Common myeloid progenitor, CD34-positive (primary cell): ENCODE data around the gene OSBPL7.

ENCODE experiments used
- CTCF ChIA-PET: fragments of 350-600 bp; sonication (Branson Sonifier 250); formaldehyde crosslinking; loops from one replicate; lab custom pipeline; 2021; ENCODE audit warnings: antibody characterized with exemption; lab: Charles Lee
- POLR2A ChIA-PET: fragments of 350-600 bp; sonication (Branson Sonifier 250); formaldehyde crosslinking; loops from one replicate; lab custom pipeline; 2021; ENCODE audit warnings: antibody characterized with exemption; lab: Charles Lee
- DNase-seq, 3 donors: peaks; one replicate each; pipeline versions ENCODE4 v3.0.0 to v3.0.0-alpha.2; 2013
- H3K27ac ChIP-seq, 2 experiments: 1 replicate in 1 of 2; 2 replicates in 1 of 2; pipeline ENCODE4 v1.7.0; 2013; ENCODE audit warnings: inconsistent platforms in 2 of 2, low read length in 2 of 2, mild to moderate bottlenecking in 2 of 2, low read depth in 1 of 2, moderate library complexity in 1 of 2; ENCODE audit not compliant: severe bottlenecking in 2 of 2, insufficient read depth in 1 of 2, poor library complexity in 1 of 2
- H3K27me3 ChIP-seq, 5 experiments: replicated peaks in 2 of 5; 1 replicate in 3 of 5; 2 replicates in 2 of 5; pipeline versions ENCODE4 v1.6.1 to v1.7.0; 2013; ENCODE audit warnings: low read length in 4 of 5, mild to moderate bottlenecking in 2 of 5, moderate library complexity in 2 of 5, inconsistent platforms in 1 of 5; ENCODE audit not compliant: insufficient read depth in 5 of 5, control insufficient read depth in 4 of 5
- H3K36me3 ChIP-seq, 4 experiments: 1 replicate in 2 of 4; 2 replicates in 2 of 4; pipeline versions ENCODE4 v1.6.1 to v1.7.0; 2013; ENCODE audit warnings: low read length in 3 of 4, control low read depth in 1 of 4, mild to moderate bottlenecking in 1 of 4; ENCODE audit not compliant: control insufficient read depth in 4 of 4, insufficient read depth in 4 of 4
- H3K4me1 ChIP-seq, 4 experiments: 1 replicate in 3 of 4; 2 replicates in 1 of 4; pipeline versions ENCODE4 v1.6.1 to v1.7.1; 2013; ENCODE audit warnings: low read length in 3 of 4, mild to moderate bottlenecking in 3 of 4, control low read depth in 1 of 4, inconsistent platforms in 1 of 4, moderate library complexity in 1 of 4; ENCODE audit not compliant: control insufficient read depth in 4 of 4, insufficient read depth in 4 of 4; ENCODE audit errors: control extremely low read depth in 1 of 4
- H3K4me3 ChIP-seq, 7 experiments: 1 replicate in 4 of 7; 2 replicates in 3 of 7; pipeline versions ENCODE4 v1.5.1 to v1.7.0; 2013; ENCODE audit warnings: mild to moderate bottlenecking in 7 of 7, low read length in 6 of 7, moderate library complexity in 6 of 7, inconsistent platforms in 2 of 7, low read depth in 2 of 7, control low read depth in 1 of 7; ENCODE audit not compliant: insufficient read depth in 4 of 7, control insufficient read depth in 1 of 7; ENCODE audit errors: extremely low read depth in 1 of 7
- H3K9me3 ChIP-seq, 5 experiments: 1 replicate in 4 of 5; 2 replicates in 1 of 5; pipeline versions ENCODE4 v1.6.1 to v1.7.1; 2013; ENCODE audit warnings: low read length in 4 of 5, mild to moderate bottlenecking in 2 of 5, inconsistent platforms in 1 of 5, low read depth in 1 of 5, moderate library complexity in 1 of 5; ENCODE audit not compliant: control insufficient read depth in 4 of 5, insufficient read depth in 2 of 5; ENCODE audit errors: control extremely low read depth in 1 of 5
- WGBS: methylation state at CpG from one replicate; pipeline ENCODE4 v1.1.5; 2013; ENCODE audit not compliant: insufficient coverage; 5-methylcytosine and 5-hydroxymethylcytosine counted together

OSBPL7 gene

GRCh38 chr17:47841488-47842291, 20.1 kb upstream of the OSBPL7 start:
- Histone ChIP-seq H3K4me3 (peak overlapping the region in 3 of 7 experiments; percentile 90 to 98 (median 93)), H3K4me1 (peaks cover 0 to 25% (median 19%) of the 10 kb centered on the region in 4 experiments), H3K9me3 (no peaks in the 10 kb centered on the region), H3K27ac (no peak overlapping the region), H3K36me3 (peaks cover 0 to 25% (median 19%) of the 10 kb centered on the region in 4 experiments), H3K27me3 (peaks cover 5 to 23% (median 13%) of the 10 kb centered on the region in 5 experiments)
- POLR2A ChIA-PET: interaction anchor here (1.0 to 1.2 kb wide), 2 partner anchors 10 to 54 kb away, joined by 4 to 9 read pairs; partner anchors contain the start of genes LRRC46, MRPL10 and SP2
- no peak for DNase-seq
- CTCF ChIA-PET: interaction anchor here (0.8 to 22.9 kb wide), 16 partner anchors 9 to 177 kb away, joined by 3 to 575 read pairs (median 4); partner anchors contain the start of genes CDK5RAP3, LRRC46, MRPL10 and OSBPL7
- WGBS: 70% methylated on average over 12 of the region's 16 CpGs

- H3K36me3 ChIP-seq: peaks cover 0 to 32% (median 22%) of the 10 kb centered on the region in 4 experiments
Observed at GRCh38 chr17:47840742-47841487, 19.3 kb upstream of the OSBPL7 start, which contains the start of gene SCRN2. SCRN2 (minus strand) TSS chr17:47841273; CDS start chr17:47840843, 430 bp downstream.

GRCh38 chr17:47840001-47840741, 18.6 kb upstream of the OSBPL7 start:
- Histone ChIP-seq H3K4me3 (peak overlapping the region; percentile 77 to 98 (median 91)), H3K9me3 (no peaks in the 10 kb centered on the region), H3K4me1 (peaks cover 0 to 32% (median 21%) of the 10 kb centered on the region in 4 experiments), H3K27ac (peak overlapping the region in 1 of 2 experiments; percentile 75), H3K36me3 (peaks cover 0 to 38% (median 25%) of the 10 kb centered on the region in 4 experiments), H3K27me3 (peaks cover 0 to 8% (median 2%) of the 10 kb centered on the region in 5 experiments)
- WGBS: 44% methylated on average over 9 of the region's 17 CpGs
- DNase-seq: no peak
- ChIA-PET POLR2A (interaction anchor here (1.0 to 1.2 kb wide), 2 partner anchors 9 to 55 kb away, joined by 4 to 9 read pairs; partner anchors contain the start of genes LRRC46, MRPL10 and SP2), CTCF (interaction anchor here (0.7 to 22.9 kb wide), 11 partner anchors 8 to 177 kb away, joined by 3 to 575 read pairs (median 4); partner anchors contain the start of genes LRRC46, MRPL10, OSBPL7 and SP2)

More at GRCh38 chr17:47840742-47841487, 19.3 kb upstream of the OSBPL7 start, which contains the start of gene SCRN2:
- peaks cover 0 to 26% (median 17%) of the 10 kb centered on the region in 4 experiments for H3K4me1 ChIP-seq
- peak within 1 kb of the TSS in 1 of 2 experiments; percentile 75 for H3K27ac ChIP-seq
- DNase-seq: peak; percentile 83 to 85 (median 84)
- under 1% methylated on average over 52 of the region's 55 CpGs for WGBS
- ChIA-PET POLR2A (interaction anchor here (1.0 to 1.2 kb wide), 2 partner anchors 10 to 55 kb away, joined by 4 to 9 read pairs; partner anchors contain the start of genes LRRC46, MRPL10 and SP2), CTCF (interaction anchor here (0.7 to 22.9 kb wide), 16 partner anchors 9 to 178 kb away, joined by 3 to 575 read pairs (median 4); partner anchors contain the start of genes LRRC46, MRPL10, OSBPL7 and SP2)
- H3K9me3 ChIP-seq: no peaks in the 10 kb centered on the region
- peaks cover under 1 to 15% (median 6%) of the 10 kb centered on the region in 5 experiments for H3K27me3 ChIP-seq
- peak within 1 kb of the TSS; percentile 77 to 98 (median 91) for H3K4me3 ChIP-seq

GRCh38 chr17:47839071-47839470, 17.5 kb upstream of the OSBPL7 start:
- Histone ChIP-seq H3K9me3 (no peaks in the 10 kb centered on the region), H3K4me1 (peaks cover 5 to 40% (median 32%) of the 10 kb centered on the region in 4 experiments), H3K27me3 (peaks cover 0 to under 1% (median 0%) of the 10 kb centered on the region in 5 experiments), H3K4me3 (no peak overlapping the region), H3K36me3 (peaks cover 0 to 38% (median 25%) of the 10 kb centered on the region in 4 experiments), H3K27ac (no peak overlapping the region)
- 88% methylated on average over 3 of the region's 5 CpGs for WGBS
- ChIA-PET POLR2A (no interaction called here), CTCF (interaction anchor here (1.4 to 22.9 kb wide), 3 partner anchors 9 to 49 kb away, joined by 4 to 575 read pairs (median 13); partner anchors contain the start of genes SP2 and SP6)
- no peak for DNase-seq

- no peak overlapping the region for H3K4me3 ChIP-seq
- H3K9me3 ChIP-seq: no peaks in the 10 kb centered on the region
- peaks cover 0 to 38% (median 25%) of the 10 kb centered on the region in 4 experiments for H3K36me3 ChIP-seq
- peaks cover 5 to 40% (median 32%) of the 10 kb centered on the region in 4 experiments for H3K4me1 ChIP-seq
- no peak overlapping the region for H3K27ac ChIP-seq
- ChIA-PET CTCF (interaction anchor here (1.4 to 22.9 kb wide), 3 partner anchors 9 to 50 kb away, joined by 4 to 575 read pairs (median 13); partner anchors contain the start of gene SP2), POLR2A (no interaction called here)
- no peak for DNase-seq
- WGBS: 98% methylated on average over 8 of the region's 13 CpGs
- H3K27me3 ChIP-seq: no peaks in the 10 kb centered on the region
Observed at GRCh38 chr17:47838636-47839035, 17.0 kb upstream of the OSBPL7 start.
